Colon (tissue), 2 donors: ENCODE measurements around the gene ANKRD66.
"Not testable (repeated sequence)": the region's sequence is repeated elsewhere in the genome, so short reads cannot be mapped to it uniquely, and the experiment has no call there.

Source experiments
- FAIRE-seq: peaks from 2 replicates; lab custom pipeline; 2012; peaks lifted over from hg19 to GRCh38; lab: Jason Lieb, UNC
- donor health status: control.
- donor health status: control.

ANKRD66 gene

GRCh38 chr6:46746696-46747095, at the start of gene ANKRD66:
Gene ANKRD66, plus strand, starts transcription at chr6:46746933. Its CDS starts 5,016 bp downstream, at chr6:46751949.
- no peak for FAIRE-seq

GRCh38 chr6:46699970-46700369, 46.8 kb upstream of the ANKRD66 start:
- no peak for FAIRE-seq

DNA sequence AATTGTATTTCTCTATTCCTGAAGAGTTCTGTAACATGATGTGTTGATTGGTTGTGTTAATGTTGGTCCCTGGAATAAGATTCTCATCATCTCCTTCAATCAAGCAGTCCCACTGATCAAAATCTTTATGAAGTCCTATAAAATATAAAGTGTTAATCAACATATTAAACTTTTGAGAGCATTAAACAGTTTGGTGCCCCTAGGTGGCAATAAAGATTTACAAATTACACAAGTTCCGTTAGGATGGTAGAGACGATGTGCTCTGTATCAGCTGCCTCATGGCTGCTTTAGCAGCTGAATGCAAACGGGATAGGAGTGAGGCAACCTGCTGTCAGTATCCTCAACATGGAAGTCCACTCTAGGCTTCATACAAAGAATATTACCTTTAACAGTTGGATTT, 42.2 kb upstream of the ANKRD66 start:
- FAIRE-seq: no peak

DNA sequence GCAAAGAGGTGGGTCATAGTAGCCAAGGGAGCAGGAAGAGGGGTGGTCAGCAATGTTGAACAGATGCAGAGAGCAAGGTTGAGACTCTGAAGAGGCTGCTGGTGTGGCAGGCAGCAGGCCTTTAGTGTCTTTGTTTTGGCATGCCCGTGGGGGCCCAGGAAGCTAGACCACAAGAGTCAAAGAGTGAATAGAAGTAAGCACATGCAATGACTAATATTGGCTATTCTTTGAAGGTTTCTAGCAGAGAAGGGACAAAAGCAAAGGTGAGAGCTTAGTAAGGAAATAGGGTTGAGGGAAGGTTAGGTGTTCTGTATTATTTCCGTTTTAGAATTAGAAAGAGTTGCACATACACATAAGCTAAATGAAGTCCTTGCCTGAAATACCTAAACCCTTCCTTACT, 40.3 kb upstream of the ANKRD66 start:
- no peak for FAIRE-seq

GRCh38 chr6:46711491-46711890, 35.2 kb upstream of the ANKRD66 start:
- no peak for FAIRE-seq

DNA sequence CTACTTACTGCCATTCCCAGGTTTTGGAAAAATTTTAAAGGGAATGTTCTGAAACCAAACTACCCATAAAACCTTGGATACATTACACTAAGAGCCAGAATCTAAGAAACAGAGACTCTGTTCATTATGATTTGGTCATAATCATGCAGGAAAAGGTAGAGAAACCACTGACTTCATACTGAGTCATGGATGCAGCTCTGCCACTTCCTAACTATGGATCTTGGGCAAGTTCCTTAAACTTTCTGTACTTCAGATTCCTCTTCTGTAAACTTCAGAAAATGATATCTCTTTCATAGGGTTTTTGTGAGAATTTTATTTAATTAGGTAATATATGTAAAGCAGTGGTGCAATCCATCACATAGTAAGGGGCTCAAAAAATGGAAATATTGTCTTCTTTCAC, 31.6 kb upstream of the ANKRD66 start:
- no peak for FAIRE-seq

- no peak for FAIRE-seq
These were observed 27.6 kb upstream of the ANKRD66 start for GRCh38 chr6:46719099-46719498.

GRCh38 chr6:46720401-46720800, 26.3 kb upstream of the ANKRD66 start:
- FAIRE-seq: no peak

DNA sequence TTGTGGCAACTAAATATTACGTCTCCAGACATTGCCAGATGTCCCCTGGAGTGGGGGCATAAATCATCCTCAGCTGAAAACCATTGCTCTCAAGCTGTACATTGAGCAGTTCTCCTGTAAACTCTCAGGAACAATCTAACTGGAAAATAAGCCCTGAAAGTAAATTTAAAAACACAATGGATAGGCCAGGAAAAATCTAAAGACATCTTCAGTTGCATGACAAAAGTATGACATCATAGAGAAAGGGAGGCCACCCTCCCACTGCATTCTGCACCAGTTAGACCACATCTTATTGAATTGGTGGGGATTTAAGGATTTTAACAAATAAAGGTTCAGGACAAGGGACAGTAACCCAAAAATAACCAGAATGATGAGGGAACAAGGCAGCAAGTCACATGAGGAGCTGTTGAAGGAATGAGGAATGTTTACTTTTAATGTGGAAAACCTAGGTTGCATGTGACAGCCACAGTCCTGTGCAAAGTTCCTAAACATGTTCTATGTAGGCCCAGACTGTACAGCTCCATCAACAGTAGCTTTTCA, 16.9 kb upstream of the ANKRD66 start:
- FAIRE-seq: no peak

- FAIRE-seq: no peak
These were observed 15.7 kb upstream of the ANKRD66 start for GRCh38 chr6:46730921-46731461.

GRCh38 chr6:46733341-46733801, 13.4 kb upstream of the ANKRD66 start:
- FAIRE-seq: no peak

DNA sequence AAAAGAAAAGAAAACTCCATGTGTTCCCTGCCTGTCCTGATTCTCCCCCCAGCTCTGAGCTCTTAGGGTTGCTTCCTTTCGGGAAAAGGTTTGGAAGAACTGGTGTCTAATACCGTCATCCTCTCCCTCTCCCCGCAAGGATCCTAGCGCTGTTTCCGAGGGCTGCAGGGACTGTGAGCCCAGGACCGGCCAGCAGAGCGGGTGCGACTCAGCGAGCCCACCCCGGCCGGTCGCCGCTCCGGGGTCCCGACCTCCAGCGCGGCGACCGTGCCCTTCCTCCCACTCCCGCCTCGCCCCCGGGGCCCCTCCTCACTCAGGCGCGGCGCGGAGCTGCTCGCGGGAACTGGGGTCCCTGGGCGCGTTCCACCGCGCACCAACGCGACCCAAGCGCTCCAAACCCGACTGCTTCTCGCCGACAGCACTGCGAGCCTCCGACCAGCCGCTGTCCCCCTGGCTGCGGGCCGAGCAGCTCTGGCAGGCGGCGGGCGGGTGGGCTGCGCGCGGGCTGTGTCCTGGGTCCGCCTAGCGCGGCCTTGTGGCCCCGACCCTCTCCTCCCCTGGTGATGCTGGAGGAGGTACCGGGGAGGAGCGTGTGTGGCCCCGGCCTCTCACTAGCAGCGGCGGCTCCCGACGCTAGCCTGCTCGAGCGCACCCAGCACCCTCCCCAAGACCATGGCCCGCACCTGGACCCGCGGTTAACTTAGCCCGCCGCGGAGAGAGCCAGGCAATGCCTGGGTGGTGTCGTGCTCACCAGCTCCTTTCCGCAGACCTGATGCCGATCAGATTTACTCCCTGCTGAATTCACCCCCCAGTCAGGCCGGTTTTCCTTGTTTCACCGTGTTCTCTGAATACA, 11.6 kb upstream of the ANKRD66 start, which contains the start of gene PLA2G7:
TSS of gene PLA2G7 (minus strand) at position 509 of the 853 bp plus-strand sequence. CDS start 12,484 bp downstream, outside the sequence.
- FAIRE-seq: no peak

DNA sequence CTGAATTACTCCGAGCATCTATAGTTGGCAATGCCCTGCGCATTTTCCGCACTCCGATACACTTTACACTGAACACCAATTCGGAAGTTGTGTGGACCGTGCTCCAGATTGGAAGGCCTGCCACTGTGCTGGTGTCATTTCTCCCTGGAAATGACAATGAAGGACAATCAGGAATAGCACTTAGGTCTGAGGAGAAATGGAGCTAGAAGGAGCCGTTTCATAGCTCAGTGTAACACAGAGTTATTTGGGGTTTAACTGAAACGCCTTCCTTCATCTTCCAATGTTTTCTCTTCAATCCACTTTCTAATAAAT, 11.1 kb upstream of the ANKRD66 start:
- FAIRE-seq: no peak

DNA sequence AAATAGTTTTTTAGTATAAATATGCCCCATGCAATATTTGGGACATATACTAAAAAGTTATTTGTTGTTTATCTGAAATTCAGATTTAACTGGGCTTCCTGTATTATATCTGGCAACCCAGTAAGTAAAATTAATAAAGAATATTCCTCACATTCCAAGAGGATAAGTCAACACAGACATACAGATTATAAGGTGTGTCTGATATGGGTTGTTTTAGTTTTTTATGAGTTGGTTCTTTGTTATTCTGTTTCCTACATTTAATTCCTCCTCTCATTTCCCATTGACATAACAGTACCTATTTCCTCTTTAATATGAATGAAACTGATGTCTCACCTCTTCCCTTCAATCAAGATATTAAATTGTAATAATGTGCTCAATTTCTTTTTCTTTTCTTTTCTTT, 9.8 kb upstream of the ANKRD66 start:
- FAIRE-seq: no peak

DNA sequence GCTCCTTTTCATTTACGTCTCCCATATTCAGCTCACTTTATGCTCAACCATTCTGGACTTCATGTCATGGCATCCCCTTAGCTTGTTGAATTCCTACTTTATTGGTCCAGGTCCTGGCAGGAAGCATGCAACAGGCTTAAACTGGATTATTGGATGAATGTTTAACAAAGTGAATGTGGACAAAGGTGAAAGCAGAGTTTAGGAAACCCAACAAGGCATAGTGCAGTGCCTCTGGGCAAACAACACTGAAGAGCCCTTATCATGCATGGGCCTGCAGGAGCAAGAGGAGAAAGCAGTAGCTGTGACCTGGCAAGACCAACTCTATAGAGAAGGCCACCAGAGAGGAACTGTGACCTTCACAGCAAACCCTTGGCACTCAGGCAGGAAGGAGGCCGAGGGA, 5.3 kb upstream of the ANKRD66 start:
- FAIRE-seq: no peak

- no peak for FAIRE-seq
These were observed 4.8 kb upstream of the ANKRD66 start for GRCh38 chr6:46741910-46742309.

DNA sequence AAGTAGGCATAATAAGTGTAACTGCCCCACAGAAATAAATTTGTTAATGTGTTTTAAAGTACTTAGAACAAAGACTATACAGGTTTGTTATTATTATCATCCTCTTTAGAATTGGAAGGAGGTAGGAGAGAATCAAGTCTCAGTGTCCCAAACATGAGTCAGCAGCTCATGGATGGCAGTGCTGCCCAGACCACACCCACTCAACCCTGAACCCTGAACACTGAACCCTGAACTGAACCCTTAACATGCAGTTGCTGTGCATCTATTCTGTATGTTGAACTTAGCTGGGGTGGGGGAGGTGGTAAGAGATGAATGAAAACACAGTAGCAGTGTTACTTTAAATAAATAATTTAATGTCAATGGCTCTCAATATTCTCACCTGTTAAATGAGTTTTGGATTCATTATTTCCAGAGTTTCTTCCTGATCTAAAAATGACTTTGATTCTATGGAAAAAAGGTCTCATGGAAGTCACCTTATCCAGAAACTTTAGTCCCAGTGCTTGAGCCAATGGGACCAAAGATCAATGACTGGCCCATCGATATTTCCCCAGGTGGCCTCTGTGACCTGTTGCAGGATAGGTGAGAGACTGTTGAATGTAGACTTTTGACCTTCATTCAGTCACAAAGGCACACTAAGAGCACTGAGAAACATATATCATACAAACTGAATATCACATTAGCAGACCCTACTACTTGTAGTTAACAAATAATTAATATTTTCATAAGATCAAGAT, 3.1 kb upstream of the ANKRD66 start:
- no peak for FAIRE-seq

DNA sequence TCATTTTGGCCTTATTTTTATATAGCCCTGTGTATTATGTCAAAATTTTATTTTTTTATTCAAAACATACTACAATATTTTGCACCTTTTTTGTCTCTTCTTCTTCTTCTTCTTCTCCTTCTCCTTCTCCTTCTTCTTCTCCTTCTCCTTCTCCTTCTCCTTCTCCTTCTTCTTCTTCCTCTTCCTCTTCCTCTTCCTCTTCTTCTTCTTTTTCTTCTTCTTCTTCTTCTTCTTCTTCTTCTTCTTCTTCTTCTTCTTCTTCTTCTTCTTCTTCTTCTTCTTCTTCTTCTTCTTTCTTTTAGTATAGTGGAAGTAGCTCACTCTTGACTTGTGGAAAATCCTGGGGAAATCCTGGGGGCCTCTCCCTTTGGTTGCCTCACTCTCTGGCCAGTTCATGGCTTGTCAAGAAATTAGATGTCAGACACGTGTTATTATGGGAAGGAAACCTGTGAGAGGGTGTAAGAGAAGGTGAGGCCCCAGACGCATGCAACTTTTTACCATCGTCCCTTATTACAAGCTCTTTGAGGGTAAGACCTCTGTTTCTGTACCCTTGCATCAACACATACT, 2.5 kb upstream of the ANKRD66 start:
- not testable (repeated sequence) for FAIRE-seq

DNA sequence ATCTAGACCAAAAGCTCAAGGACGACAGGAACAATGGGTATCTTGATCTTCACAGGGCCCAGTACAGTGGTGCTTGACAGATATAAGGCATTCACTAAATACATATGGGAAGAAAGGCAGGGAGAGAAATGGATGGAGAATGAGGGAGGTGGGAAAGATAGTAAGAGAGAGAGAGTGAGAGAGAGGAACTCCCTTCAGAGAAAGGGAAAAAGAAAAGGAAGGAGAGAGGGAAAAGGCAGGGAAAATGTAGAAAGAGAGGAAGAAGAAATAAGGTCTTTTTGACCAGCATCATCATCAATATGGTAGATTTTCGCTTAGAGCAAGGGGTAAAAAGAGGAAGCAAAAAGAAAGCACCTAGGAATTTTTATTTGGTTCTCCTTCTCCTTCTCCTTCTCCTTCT, 760 bp upstream of the ANKRD66 start:
- FAIRE-seq: no peak

GRCh38 chr6:46748940-46749503, 2.3 kb downstream of the ANKRD66 start:
- FAIRE-seq: no peak

DNA sequence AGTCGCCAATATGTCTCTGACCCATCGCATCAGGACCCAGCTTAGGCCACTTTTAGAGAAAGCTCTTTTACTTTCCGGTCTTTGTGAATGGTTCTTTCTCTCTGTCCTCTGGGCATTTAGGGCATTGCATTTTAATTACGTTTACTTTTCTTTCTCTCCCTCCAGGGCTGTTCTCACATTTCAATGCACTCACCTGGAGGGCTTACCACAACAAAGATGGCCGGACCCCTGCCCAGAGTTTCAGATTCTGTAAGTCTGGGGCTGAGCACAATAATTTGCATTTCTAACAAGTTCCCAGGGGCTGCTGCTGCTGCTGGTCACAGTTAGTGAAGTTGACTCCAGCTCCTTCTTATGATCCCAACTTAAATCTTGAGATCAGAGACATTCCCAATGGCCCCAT, 3.0 kb downstream of the ANKRD66 start:
- FAIRE-seq: no peak

DNA sequence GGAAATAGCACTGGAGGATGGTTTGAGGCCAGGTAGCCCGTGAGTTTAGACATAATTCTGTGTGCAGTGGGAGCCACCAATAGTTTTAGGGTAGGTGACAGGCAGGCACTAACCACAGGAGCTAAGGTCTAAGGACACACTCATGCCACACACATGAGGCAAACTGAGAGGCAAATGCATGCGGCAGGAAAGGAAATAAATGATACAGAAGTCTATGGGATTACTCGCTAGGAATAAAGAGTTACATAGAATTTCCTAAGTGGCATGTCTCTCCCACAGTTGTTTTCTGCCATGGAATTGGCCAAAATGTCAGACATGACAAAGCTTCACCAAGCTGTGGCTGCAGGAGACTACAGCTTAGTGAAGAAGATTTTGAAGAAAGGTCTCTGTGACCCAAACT, 4.9 kb downstream of the ANKRD66 start:
- FAIRE-seq: no peak
